Measurements from ENCODE around the gene METTL23. TPM values are rescaled to one million over a fixed set of nuclear protein-coding genes. Genes with fewer than 3 reads are reported as not detected.

METTL23 gene
- total RNA-seq, 1 experiment from 2014 or later, result 57.8 TPM

GRCh38 chr17:76695059-76695831 is 31.4 kb upstream of the METTL23 start:
- Histone ChIP-seq H3K4me2 (ENCODE audit: low read length) (no peak overlapping the region), H2AFZ (ENCODE audit: low read depth, low read length, poor library complexity, severe bottlenecking) (no peak overlapping the region), H3K27me3 (ENCODE audit: insufficient read depth, low read length) (no peaks in the 10 kb centered on the region), H3K4me1 (ENCODE audit: control insufficient read depth in 1 of 2, insufficient read depth in 2 of 2, low read length in 2 of 2) (peaks cover 0 to 12% of the 10 kb centered on the region in 2 experiments; a peak in 2 of 4 replicates), H3K9me3 (ENCODE audit: control insufficient read depth in 1 of 2, insufficient read depth in 1 of 2, low read depth in 1 of 2, low read length in 2 of 2) (no peaks in the 10 kb centered on the region), H3K79me2 (ENCODE audit: insufficient read depth, low read length) (peaks cover 3% of the 10 kb centered on the region; the same call in 1 of the 2 replicates), H3K27ac (ENCODE audit: low read depth, low read length) (no peak overlapping the region), H4K20me1 (ENCODE audit: insufficient read depth) (no peaks in the 10 kb centered on the region), H3K9me2 (ENCODE audit: insufficient read depth) (no peaks in the 10 kb centered on the region), H3K4me3 (replicated peaks in 1 of 2; ENCODE audit: low read depth in 1 of 2, low read length in 2 of 2) (no peak overlapping the region), H3K9ac (ENCODE audit: low read length) (no peak overlapping the region), H3K36me3 (ENCODE audit: control insufficient read depth in 1 of 2, insufficient read depth in 2 of 2, low read length in 2 of 2) (no peaks in the 10 kb centered on the region)
- ChIA-PET RAD21 (ENCODE audit: low non-redundant PET in 1 of 2, low total read pairs in 2 of 2, uncharacterized antibody in 2 of 2, unreplicated experiment in 2 of 2) (no interaction called here), CTCF (interaction anchor here (1.4 kb wide), 1 partner anchor 14 kb away, joined by 5 read pairs; no protein-coding TSS in a partner anchor), POLR2A (no interaction called here)
- TF ChIP-seq JUND (IDR thresholded peaks at IDR 0.05) (no peak), CEBPB (IDR thresholded peaks at IDR 0.05; ENCODE audit: low read depth) (no peak), MAX (IDR thresholded peaks at IDR 0.05) (no peak), POLR2AphosphoS5 (IDR thresholded peaks at IDR 0.05; ENCODE audit: low read depth, low read length) (no peak), SRF (IDR thresholded peaks at IDR 0.05; ENCODE audit: low read depth) (no peak), POLR2A (IDR thresholded peaks at IDR 0.05; ENCODE audit: borderline replicate concordance, extremely low read depth, insufficient read depth, insufficient read length) (no peak), REST (IDR thresholded peaks at IDR 0.05; ENCODE audit: low read depth) (no peak), ZNF274 (IDR thresholded peaks at IDR 0.05; ENCODE audit: low read depth, low read length) (no peak), YY1 (IDR thresholded peaks at IDR 0.05; ENCODE audit: extremely low read depth, insufficient replicate concordance, low read depth, low read length) (no peak), ELF1 (IDR thresholded peaks at IDR 0.05; ENCODE audit: borderline replicate concordance, low read depth) (no peak), FOSL1 (IDR thresholded peaks at IDR 0.05; ENCODE audit: low read depth) (no peak), TCF7L2 (IDR thresholded peaks at IDR 0.05; ENCODE audit: borderline replicate concordance, extremely low read depth, insufficient read depth, insufficient read length) (no peak), ZFX (IDR thresholded peaks at IDR 0.05) (no peak), CBX3 (IDR thresholded peaks at IDR 0.05; ENCODE audit: low read depth) (no peak), ATF3 (IDR thresholded peaks at IDR 0.05) (no peak)
- BruUV-seq (replicated peaks), result no TSS peak
- DNase-seq (ENCODE audit: low read depth, low spot score), result no peak
- intact Hi-C loops (cut with micrococcal nuclease), result no loop called here
- no peak for ATAC-seq

Measured in HCT116 (cell line).